OCI-LY1 (cell line): ENCODE data around the gene RGP1.

ENCODE experiments used
- H2AFZ ChIP-seq: fragments of 200-600 bp; sonication (generic), shearing (Covaris generic); 2 replicates; pipeline ENCODE4 v1.6.0; 2014; ENCODE audit warnings: antibody characterized with exemption, mild to moderate bottlenecking, low read length
- H3F3A ChIP-seq: fragments of 200-600 bp; sonication (generic), shearing (Covaris generic); 2 replicates; pipeline ENCODE4 v1.6.0; 2014; ENCODE audit warnings: mild to moderate bottlenecking, antibody characterized with exemption, low read length, moderate library complexity; ENCODE audit not compliant: insufficient read depth
- H3K27ac ChIP-seq: fragments of 200-600 bp; sonication (generic); 2 replicates; pipeline ENCODE4 v1.5.1; 2014; ENCODE audit warnings: low read length, mixed run types, mild to moderate bottlenecking, low read depth; ENCODE audit not compliant: poor library complexity, severe bottlenecking
- H3K27me3 ChIP-seq: fragments of 200-600 bp; sonication (generic); 2 replicates; pipeline ENCODE4 v1.6.0; 2014; ENCODE audit warnings: antibody characterized with exemption, mild to moderate bottlenecking, low read length, moderate library complexity; ENCODE audit not compliant: insufficient read depth
- H3K36me3 ChIP-seq: fragments of 200-600 bp; sonication (generic); 2 replicates; pipeline ENCODE4 v1.6.1; 2014; ENCODE audit warnings: mild to moderate bottlenecking, antibody characterized with exemption, low read length, moderate library complexity, mixed read lengths; ENCODE audit not compliant: insufficient read depth
- H3K4me1 ChIP-seq: fragments of 200-600 bp; sonication (generic); 2 replicates; pipeline ENCODE4 v1.5.1; 2014; ENCODE audit warnings: mild to moderate bottlenecking, low read length, moderate library complexity; ENCODE audit not compliant: insufficient read depth, severe bottlenecking
- H3K4me2 ChIP-seq: fragments of 200-600 bp; sonication (generic), shearing (Covaris generic); 2 replicates; pipeline ENCODE4 v1.6.1; 2014; ENCODE audit warnings: low read length
- H3K4me3 ChIP-seq: fragments of 200-600 bp; sonication (generic); 2 replicates; pipeline ENCODE4 v1.5.1; 2014; ENCODE audit warnings: low read length, low read depth, mild to moderate bottlenecking, mixed read lengths; ENCODE audit not compliant: poor library complexity, severe bottlenecking
- H3K79me2 ChIP-seq: fragments of 200-600 bp; shearing (Covaris generic); 2 replicates; pipeline ENCODE4 v1.6.1; 2016; ENCODE audit warnings: mixed run types, low read length, mixed read lengths; ENCODE audit not compliant: insufficient read depth
- H3K9ac ChIP-seq: fragments of 200-600 bp; sonication (generic), shearing (Covaris generic); 2 replicates; pipeline ENCODE4 v1.6.1; 2014; ENCODE audit warnings: mild to moderate bottlenecking, low read length, mixed read lengths
- H3K9me2 ChIP-seq: fragments of 200-600 bp; sonication (generic), shearing (Covaris generic); 2 replicates; pipeline ENCODE4 v1.6.1; 2014; ENCODE audit warnings: low read depth, mild to moderate bottlenecking, low read length, mixed read lengths
- H3K9me3 ChIP-seq: fragments of 200-600 bp; shearing (Covaris generic); 2 replicates; pipeline ENCODE4 v1.6.1; 2014; ENCODE audit warnings: low read length, mixed read lengths
- H4K20me1 ChIP-seq: fragments of 200-600 bp; sonication (generic), shearing (Covaris generic); 2 replicates; pipeline ENCODE4 v1.6.0; 2016; ENCODE audit warnings: mild to moderate bottlenecking, low read length; ENCODE audit not compliant: insufficient read depth
- EZH2 ChIP-seq: fragments of 200-600 bp; sonication (generic), shearing (Covaris generic); IDR thresholded peaks from 2 replicates; pipeline ENCODE4 v1.8.0; 2017; ENCODE audit warnings: borderline replicate concordance, mixed run types, mild to moderate bottlenecking, antibody characterized with exemption, low read length, moderate library complexity, mixed read lengths
- TF ChIP-seq, protein P1 (sequence below): fragments of 200-600 bp; sonication (generic), shearing (Covaris generic); IDR thresholded peaks from 2 replicates; pipeline ENCODE4 v1.5.1; 2017; ENCODE audit warnings: mild to moderate bottlenecking, antibody characterized with exemption, low read length, moderate library complexity, mixed read lengths

The RGP1 gene

DNA sequence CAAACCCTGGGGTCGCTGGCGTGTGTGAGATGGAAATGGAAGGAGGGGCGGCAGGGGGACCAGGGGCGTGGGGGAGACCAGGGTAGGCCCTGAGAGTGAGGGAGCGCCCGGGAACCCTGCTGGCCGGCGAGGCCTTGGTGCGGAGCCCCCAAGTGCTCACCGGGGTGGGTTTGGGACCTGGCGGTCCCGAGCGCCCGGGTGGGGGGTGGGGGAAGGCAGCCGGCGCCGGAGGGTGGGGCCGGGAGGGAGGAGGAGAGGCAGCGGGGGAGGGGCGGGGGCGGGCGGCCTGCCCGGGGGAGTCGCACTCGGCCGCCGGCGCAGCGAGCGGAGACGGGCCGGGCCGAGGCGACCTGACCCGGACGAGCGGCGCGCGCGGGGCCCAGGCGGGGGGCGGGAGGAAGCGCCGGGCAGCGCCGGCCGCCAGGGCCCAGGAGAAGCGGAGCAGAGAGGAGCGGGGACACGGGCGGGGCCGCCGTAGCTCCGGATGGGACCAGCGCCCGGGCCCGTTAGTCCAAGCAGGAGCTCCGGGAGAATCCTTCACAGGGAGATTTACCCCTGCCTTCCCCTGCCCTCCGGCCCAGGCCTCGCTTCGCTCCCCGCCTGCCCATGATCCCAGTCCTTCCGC, 42.3 kb downstream of the RGP1 start, which contains the start of gene NPR2:
Gene NPR2 (plus strand): TSS at position 295 of the 625 bp plus-strand sequence. CDS start 818 bp downstream, outside the sequence.
- no peak within 1 kb of the TSS for H3K4me3 ChIP-seq
- no peak within 1 kb of the TSS for H3K27ac ChIP-seq
- H3K4me1 ChIP-seq, result no peaks in the 10 kb centered on the region
- H3K27me3 ChIP-seq, result no peaks in the 10 kb centered on the region
- no peak within 1 kb of the TSS for H3K9ac ChIP-seq
- no peaks in the 10 kb centered on the region for H3F3A ChIP-seq
- H3K4me2 ChIP-seq, result no peak within 1 kb of the TSS
- H4K20me1 ChIP-seq, result no peaks in the 10 kb centered on the region
- TF ChIP-seq EZH2, result no peak
- TF ChIP-seq, protein P1, sequence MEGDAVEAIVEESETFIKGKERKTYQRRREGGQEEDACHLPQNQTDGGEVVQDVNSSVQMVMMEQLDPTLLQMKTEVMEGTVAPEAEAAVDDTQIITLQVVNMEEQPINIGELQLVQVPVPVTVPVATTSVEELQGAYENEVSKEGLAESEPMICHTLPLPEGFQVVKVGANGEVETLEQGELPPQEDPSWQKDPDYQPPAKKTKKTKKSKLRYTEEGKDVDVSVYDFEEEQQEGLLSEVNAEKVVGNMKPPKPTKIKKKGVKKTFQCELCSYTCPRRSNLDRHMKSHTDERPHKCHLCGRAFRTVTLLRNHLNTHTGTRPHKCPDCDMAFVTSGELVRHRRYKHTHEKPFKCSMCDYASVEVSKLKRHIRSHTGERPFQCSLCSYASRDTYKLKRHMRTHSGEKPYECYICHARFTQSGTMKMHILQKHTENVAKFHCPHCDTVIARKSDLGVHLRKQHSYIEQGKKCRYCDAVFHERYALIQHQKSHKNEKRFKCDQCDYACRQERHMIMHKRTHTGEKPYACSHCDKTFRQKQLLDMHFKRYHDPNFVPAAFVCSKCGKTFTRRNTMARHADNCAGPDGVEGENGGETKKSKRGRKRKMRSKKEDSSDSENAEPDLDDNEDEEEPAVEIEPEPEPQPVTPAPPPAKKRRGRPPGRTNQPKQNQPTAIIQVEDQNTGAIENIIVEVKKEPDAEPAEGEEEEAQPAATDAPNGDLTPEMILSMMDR, result no peak
- H3K9me2 ChIP-seq, result no peaks in the 10 kb centered on the region
- peaks cover 4% of the 10 kb centered on the region; the same call in 1 of the 2 replicates for H3K36me3 ChIP-seq
- no peaks in the 10 kb centered on the region for H3K79me2 ChIP-seq
- no peak within 1 kb of the TSS for H2AFZ ChIP-seq
- H3K9me3 ChIP-seq, result no peaks in the 10 kb centered on the region

DNA sequence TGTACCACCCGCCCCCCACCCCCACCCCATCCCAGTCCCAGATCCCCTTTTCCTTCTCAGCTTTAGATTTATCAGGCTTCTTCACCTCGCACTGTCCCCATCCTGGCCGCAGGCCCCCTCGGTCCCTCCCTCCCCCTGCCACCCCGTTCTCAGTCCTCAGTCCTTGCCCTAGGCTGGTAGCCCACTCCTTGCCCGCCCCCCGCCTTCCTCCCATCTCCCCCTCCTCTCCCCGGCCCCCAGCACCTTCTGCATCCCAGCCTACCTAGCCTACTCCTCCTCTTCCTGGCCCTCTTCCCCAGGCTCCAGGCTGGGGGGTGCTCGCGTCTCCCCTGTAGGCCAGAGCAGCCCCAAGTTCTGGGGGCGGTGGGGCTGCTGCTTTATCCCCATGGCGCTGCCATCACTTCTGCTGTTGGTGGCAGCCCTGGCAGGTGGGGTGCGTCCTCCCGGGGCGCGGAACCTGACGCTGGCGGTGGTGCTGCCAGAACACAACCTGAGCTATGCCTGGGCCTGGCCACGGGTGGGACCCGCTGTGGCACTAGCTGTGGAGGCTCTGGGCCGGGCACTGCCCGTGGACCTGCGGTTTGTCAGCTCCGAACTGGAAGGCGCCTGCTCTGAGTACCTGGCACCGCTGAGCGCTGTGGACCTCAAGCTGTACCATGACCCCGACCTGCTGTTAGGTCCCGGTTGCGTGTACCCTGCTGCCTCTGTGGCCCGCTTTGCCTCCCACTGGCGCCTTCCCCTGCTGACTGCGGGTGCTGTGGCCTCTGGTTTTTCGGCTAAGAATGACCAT, 43.1 kb downstream of the RGP1 start:
- H2AFZ ChIP-seq, result no peak overlapping the region
- TF ChIP-seq, protein P1, result no peak
- TF ChIP-seq EZH2, result no peak

DNA sequence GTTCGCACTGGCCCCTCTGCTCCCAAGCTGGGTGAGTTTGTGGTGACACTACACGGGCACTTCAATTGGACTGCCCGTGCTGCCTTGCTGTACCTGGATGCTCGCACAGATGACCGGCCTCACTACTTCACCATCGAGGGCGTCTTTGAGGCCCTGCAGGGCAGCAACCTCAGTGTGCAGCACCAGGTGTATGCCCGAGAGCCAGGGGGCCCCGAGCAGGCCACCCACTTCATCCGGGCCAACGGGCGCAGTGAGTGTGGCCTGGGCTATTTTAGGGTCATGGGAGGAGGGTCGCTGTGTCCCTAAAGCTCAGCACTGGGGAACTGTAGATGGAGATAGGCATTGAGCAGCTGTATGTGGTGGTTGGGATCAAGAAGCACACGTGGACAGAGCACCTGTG, 43.7 kb downstream of the RGP1 start:
- Histone ChIP-seq H3K9ac (no peak overlapping the region), H4K20me1 (no peaks in the 10 kb centered on the region), H2AFZ (no peak overlapping the region), H3K79me2 (no peaks in the 10 kb centered on the region), H3K27me3 (no peaks in the 10 kb centered on the region), H3K9me3 (no peaks in the 10 kb centered on the region), H3F3A (no peaks in the 10 kb centered on the region), H3K27ac (no peak overlapping the region), H3K36me3 (peaks cover 4% of the 10 kb centered on the region; the same call in 1 of the 2 replicates), H3K9me2 (no peaks in the 10 kb centered on the region), H3K4me2 (no peak overlapping the region), H3K4me1 (no peaks in the 10 kb centered on the region), H3K4me3 (no peak overlapping the region)
- TF ChIP-seq, protein P1, result no peak
- no peak for TF ChIP-seq EZH2

More for the DNA sequence above, 43.1 kb downstream of the RGP1 start:
- no peaks in the 10 kb centered on the region for H3K4me1 ChIP-seq
- H3K27ac ChIP-seq, result no peak overlapping the region
- H3K4me3 ChIP-seq, result no peak overlapping the region
- no peak overlapping the region for H3K9ac ChIP-seq
- H3F3A ChIP-seq, result no peaks in the 10 kb centered on the region
- H3K9me3 ChIP-seq, result no peaks in the 10 kb centered on the region
- no peaks in the 10 kb centered on the region for H4K20me1 ChIP-seq
- no peaks in the 10 kb centered on the region for H3K27me3 ChIP-seq
- H3K36me3 ChIP-seq, result peaks cover 4% of the 10 kb centered on the region; the same call in 1 of the 2 replicates
- H3K4me2 ChIP-seq, result no peak overlapping the region
- H3K79me2 ChIP-seq, result no peaks in the 10 kb centered on the region
- H3K9me2 ChIP-seq, result no peaks in the 10 kb centered on the region
